ENCODE data around the gene TENT4B.

TENT4B gene

GRCh38 chr16:50276326-50276640 is 123.2 kb downstream of the TENT4B start:
- TF ChIP-seq CTCF (IDR thresholded peaks at IDR 0.05): no peak
- no peaks in the 10 kb centered on the region for H3K27me3 ChIP-seq
- no peak overlapping the region for H3K27ac ChIP-seq
- intact Hi-C loops (cut with DNase I; ENCODE audit: low total_unique reads): no loop called here
- H3K4me1 ChIP-seq: no peaks in the 10 kb centered on the region
- no peaks in the 10 kb centered on the region for H3K9me3 ChIP-seq
- H3K36me3 ChIP-seq: no peaks in the 10 kb centered on the region
- DNase-seq: no peak
- H3K4me3 ChIP-seq: no peak overlapping the region

- Histone ChIP-seq H3K36me3 (no peaks in the 10 kb centered on the region), H3K4me3 (no peak overlapping the region), H3K9me3 (no peaks in the 10 kb centered on the region), H3K4me1 (no peaks in the 10 kb centered on the region), H3K27me3 (no peaks in the 10 kb centered on the region), H3K27ac (no peak overlapping the region)
- DNase-seq: no peak
- TF ChIP-seq CTCF (IDR thresholded peaks at IDR 0.05): no peak
- intact Hi-C loops (cut with DNase I; ENCODE audit: low total_unique reads): no loop called here
These were observed 123.9 kb downstream of the TENT4B start for GRCh38 chr16:50276801-50277555.

- no peaks in the 10 kb centered on the region for H3K9me3 ChIP-seq
- intact Hi-C loops (cut with DNase I; ENCODE audit: low total_unique reads): no loop called here
- H3K27ac ChIP-seq: no peak overlapping the region
- H3K27me3 ChIP-seq: no peaks in the 10 kb centered on the region
- H3K4me1 ChIP-seq: no peaks in the 10 kb centered on the region
- no peak overlapping the region for H3K4me3 ChIP-seq
- H3K36me3 ChIP-seq: no peaks in the 10 kb centered on the region
- no peak for TF ChIP-seq CTCF (IDR thresholded peaks at IDR 0.05)
- no peak for DNase-seq
These were observed 125.1 kb downstream of the TENT4B start for GRCh38 chr16:50278251-50278650.

- H3K4me3 ChIP-seq: no peak overlapping the region
- H3K27ac ChIP-seq: no peak overlapping the region
- no peak for TF ChIP-seq CTCF (IDR thresholded peaks at IDR 0.05)
- intact Hi-C loops (cut with DNase I; ENCODE audit: low total_unique reads): no loop called here
- DNase-seq: no peak
- no peaks in the 10 kb centered on the region for H3K36me3 ChIP-seq
- no peaks in the 10 kb centered on the region for H3K9me3 ChIP-seq
- no peaks in the 10 kb centered on the region for H3K27me3 ChIP-seq
- peaks cover 0 to 11% (median 0%) of the 10 kb centered on the region in 4 donors for H3K4me1 ChIP-seq
These were observed 126.4 kb downstream of the TENT4B start for GRCh38 chr16:50279504-50279865.

GRCh38 chr16:50280932-50281331 is 127.8 kb downstream of the TENT4B start:
- peak overlapping the region in 1 of 2 donors; percentile 9 for H3K27ac ChIP-seq
- TF ChIP-seq CTCF (IDR thresholded peaks at IDR 0.05): no peak
- no peaks in the 10 kb centered on the region for H3K27me3 ChIP-seq
- DNase-seq: no peak
- no peaks in the 10 kb centered on the region for H3K36me3 ChIP-seq
- no peak overlapping the region for H3K4me3 ChIP-seq
- H3K9me3 ChIP-seq: no peaks in the 10 kb centered on the region
- peaks cover 0 to 14% (median 0%) of the 10 kb centered on the region in 4 donors for H3K4me1 ChIP-seq
- intact Hi-C loops (cut with DNase I; ENCODE audit: low total_unique reads): no loop called here
